Measurements from ENCODE around the gene CEP89.
"Not testable (repeated sequence)": the region's sequence is repeated elsewhere in the genome, so short reads cannot be mapped to it uniquely, and the experiment has no call there.

Gene CEP89

DNA sequence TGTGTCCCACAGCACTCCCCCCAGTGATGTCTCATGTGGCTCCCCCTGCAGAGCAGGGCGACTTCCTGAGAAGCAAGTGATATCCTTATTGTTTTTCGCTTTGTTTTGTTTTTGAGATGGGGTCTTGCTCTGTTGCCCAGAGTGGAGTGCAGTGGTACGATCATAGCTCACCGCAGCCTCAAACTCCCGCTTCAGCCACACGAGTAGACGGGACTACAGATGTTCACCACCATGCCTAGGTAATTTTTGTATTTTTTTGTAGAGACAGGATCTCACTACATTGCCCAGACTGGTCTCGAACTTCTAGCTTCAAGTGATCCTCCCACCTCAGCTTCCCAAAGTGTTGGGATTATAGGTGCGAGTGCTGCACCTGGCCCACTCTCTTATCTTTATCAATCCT lies 5.0 kb downstream of the CEP89 start:
- no peak for DNase-seq (ENCODE audit: low read depth in 3 of 3)

DNA sequence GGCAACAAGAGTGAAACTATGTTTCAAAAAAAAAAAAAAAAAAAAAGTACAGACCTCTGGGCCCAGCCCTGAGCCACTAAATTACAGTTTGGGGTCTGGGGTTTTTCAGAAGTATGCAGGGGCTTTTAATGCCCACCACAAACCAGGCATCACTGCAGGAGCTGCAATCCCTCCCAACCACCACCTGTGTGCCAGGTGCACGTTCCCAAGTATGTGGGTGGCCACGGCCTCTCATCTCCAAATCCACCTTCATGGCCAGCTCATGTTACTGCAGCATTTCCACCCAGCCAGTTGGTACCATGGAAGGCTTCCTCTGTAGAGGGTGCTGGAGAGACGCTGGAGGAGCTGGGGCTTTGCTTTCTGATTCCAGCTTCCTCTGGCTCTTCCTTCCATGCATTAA lies 26.5 kb downstream of the CEP89 start:
- no peak for DNase-seq (ENCODE audit: low read depth in 3 of 3)

DNA sequence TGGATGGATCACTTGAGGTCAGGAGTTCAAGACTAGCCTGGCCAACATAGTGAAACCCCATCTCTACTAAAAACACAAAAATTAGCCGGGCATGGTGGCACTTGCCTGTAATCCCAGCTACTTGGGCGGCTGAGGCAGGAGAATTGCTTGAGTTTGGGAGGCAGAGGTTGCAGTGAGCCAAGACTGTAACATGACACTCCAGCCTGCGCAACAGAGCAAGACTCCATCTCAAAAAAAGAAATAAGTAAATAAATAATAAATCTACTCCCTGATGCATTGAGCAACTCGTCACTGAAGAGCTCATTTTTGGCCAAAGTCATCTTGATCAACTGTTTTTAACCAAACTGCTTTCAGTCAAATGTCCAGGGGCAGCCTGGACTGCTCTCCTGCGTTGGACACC lies 30.5 kb downstream of the CEP89 start:
- DNase-seq (ENCODE audit: low read depth in 3 of 3), result not testable (repeated sequence)

DNA sequence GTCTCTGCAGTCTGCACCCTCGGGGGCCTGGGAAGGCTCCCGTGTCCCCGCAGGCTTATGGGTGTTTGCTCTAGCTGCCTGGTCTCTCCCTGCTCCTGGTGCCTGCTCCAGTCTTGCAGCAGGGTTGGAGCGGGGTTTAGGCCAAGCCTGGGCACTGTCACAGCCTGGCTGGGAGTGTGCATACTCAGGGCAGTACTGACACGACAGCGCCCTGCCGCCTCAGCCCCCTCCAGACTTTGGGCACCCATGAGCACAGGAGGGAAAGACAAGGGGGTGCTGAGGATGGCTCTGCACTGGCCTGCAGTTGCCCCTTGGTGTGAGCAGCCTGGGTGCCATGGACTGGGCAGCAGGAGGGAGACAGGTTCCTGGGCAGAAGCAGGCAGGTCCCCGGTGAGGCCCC lies 35.7 kb downstream of the CEP89 start:
- DNase-seq (ENCODE audit: low read depth in 3 of 3), result no peak

DNA sequence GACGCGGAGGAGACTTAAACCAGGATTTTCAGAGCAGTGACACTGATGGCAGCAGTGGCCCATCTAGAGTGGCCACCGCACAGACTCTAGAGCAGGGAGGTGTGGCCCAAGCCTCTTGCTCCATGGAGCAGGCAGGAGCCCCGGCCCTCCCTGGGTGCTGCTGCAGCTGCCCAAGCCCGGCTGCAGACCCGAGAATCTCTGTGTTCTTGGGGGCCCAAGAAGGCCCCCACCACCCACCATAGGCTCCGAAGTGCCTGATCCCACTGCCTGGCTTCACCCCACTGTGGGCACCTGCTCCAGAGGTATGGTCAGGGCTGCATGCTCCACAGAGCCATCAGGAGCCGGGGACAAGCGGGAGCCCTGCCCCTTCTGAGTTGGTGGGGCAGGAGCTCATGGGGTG lies 36.1 kb downstream of the CEP89 start:
- DNase-seq (ENCODE audit: low read depth in 3 of 3), result no peak

DNA sequence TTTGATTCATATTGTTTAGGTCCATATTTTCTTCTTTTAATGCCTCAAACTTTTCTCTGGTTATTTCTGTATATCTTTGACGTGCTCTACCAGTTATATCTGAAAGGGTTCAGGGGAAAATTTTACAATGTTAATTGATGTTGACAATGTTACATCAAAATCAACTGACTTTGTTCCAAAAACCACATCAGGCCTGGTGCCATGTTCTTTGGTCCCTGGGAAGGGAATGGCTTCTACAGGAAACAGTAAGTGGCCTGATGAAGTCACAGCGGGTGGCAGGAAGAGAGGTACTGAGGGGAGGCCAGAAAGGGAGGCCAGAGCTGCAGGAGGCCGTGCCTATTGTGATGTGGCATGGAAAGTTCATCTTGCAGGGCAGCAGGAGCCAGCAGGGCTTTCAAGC lies 38.2 kb downstream of the CEP89 start:
- no peak for DNase-seq (ENCODE audit: low read depth in 3 of 3)

DNA sequence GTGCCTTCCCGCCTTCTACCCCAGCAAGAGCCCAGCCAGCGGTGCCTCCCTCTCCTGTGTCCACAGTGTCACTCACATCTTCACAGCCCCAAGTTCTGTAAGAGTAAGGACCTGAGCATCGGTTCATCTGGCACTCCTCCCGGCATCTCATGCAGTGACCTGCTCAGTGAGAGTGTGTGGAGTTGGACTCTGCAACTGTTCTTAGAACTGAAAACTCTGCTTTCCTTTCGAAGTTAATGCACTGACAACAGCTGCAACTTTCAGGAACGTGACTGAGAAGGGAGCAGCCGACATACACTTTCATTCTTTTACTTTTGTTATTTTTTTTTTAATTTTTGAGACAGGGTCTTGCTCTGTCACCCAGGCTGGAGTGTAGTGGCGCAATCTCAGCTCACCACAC lies 41.2 kb downstream of the CEP89 start:
- DNase-seq (ENCODE audit: low read depth in 3 of 3), result no peak

DNA sequence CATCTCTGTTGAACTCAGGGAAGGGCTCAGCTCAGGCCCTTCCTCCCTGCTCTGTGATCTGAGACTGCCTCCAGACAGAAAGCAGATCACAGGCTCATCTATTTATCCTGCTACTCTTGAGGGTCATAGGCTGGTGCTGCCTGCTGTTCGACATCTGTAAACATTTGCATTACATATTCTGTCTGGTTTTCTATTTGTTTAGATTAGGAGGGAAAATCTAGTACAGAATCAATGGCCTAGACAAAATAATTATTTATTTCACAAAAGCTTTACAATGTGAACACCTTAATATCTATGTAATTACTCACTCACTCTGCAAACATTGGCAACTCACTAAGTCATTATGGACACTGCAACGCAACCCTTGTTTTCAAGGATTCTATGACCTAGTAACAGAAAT lies 43.0 kb downstream of the CEP89 start:
- DNase-seq (ENCODE audit: low read depth in 3 of 3), result no peak

DNA sequence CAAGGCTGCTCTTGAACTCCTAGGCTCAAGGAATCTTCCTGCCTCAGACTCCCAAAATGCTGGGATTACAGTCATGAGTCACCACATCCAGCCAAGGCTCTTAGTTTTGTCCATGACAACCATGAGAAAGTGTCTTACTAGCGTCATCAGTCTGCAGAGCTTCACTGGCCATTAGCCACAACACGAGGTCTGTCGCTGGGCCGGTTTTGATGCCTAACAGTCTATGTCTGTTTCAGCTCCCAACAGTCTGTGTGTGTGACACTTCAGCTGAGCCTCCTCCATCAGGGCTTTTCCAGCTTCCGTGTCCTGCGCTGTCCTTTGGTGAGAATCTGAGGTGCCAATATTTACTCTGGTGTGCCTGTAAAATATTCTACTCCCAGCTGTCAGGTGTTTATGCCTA lies 47.6 kb downstream of the CEP89 start:
- no peak for DNase-seq (ENCODE audit: low read depth in 3 of 3)

DNA sequence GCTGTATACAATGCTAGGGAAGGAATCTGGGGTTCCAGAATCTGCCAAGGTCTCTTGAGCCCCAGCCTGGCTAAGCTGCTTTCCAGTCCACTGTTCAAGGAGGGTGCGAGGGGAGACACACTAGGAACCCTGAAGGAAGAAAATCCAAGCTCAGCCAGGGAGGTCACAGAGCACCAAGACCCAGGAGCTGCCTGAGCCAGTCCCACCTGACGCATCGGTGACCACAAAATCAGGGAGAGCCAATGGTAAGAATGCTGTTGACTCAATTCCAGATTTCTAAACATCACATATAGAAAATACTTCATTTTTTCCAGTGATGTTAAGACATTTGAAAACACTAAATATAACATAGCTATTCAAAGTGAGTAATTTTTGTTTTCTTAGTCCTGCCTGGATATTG lies 50.1 kb downstream of the CEP89 start:
- peak in 1 of 3 donors; percentile 12 for DNase-seq (ENCODE audit: low read depth in 3 of 3)

DNA sequence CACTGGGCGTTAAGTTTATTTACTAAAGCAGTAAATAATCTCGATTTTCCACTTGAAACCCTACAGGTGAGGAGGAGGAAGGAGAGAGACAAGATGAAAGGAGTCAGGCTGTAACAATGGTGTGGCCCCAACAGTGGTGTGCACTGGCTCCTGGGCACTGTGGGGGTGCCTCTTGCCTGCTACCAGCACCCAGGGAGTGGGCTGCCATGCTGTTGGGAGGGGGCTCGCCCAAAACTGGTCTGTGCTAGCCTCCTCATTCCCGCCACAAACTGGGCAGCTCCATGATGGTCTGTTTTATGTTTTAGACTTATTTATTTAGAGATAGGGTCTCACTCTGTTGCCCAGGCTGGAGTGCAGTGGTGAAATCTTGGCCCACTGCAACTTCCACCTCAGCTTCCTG lies 52.4 kb downstream of the CEP89 start:
- no peak for DNase-seq (ENCODE audit: low read depth in 3 of 3)

DNA sequence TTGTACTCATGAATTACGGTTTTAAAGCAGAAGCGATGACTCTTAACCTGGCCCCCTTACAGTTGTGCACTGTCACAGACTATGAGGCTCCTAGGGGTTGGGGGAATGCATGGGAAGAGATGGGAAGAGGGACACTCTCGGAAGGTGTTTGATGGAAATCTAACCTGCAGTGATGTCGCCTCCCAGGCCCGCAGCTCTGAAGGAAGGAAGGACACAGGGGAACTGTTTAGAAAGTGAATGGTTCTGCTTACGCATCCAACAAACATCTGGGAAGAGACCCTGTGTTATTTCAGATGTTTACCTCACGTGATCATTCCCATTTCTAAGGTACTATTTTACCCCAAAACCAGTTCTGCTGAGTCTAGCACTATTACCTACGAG lies 54.2 kb downstream of the CEP89 start:
- no peak for DNase-seq (ENCODE audit: low read depth in 3 of 3)

DNA sequence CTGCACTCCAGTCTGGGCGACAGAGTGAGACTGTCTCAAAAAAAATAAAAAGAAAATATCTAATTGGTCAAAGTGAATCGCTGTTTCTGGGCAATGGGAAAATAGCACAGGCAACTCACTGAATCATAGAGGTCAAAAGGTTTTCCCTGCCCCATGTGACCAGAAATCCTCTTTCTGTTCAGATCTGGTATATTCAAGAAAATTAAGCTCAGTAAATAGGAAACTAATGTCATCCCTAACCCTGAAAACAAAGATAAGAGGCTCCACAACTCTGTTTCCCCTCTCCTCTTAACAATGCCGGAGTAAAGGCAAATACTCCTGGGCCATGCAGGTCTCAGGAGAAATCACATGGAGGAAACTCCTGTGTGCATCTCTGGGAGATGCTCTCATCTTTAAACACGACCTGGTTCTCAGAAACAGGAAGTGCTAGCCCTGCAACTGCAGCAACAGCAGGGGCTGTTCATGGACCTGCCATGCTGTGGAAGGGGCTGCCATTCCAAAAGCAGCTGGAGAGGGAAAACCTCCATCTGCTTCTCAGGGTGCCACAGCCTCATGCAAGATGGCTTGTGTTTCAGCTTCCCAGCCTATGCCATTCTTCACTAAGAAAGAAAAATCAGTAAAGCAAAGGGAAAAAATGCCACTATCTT lies 54.7 kb downstream of the CEP89 start:
- DNase-seq (ENCODE audit: low read depth in 3 of 3), result no peak

DNA sequence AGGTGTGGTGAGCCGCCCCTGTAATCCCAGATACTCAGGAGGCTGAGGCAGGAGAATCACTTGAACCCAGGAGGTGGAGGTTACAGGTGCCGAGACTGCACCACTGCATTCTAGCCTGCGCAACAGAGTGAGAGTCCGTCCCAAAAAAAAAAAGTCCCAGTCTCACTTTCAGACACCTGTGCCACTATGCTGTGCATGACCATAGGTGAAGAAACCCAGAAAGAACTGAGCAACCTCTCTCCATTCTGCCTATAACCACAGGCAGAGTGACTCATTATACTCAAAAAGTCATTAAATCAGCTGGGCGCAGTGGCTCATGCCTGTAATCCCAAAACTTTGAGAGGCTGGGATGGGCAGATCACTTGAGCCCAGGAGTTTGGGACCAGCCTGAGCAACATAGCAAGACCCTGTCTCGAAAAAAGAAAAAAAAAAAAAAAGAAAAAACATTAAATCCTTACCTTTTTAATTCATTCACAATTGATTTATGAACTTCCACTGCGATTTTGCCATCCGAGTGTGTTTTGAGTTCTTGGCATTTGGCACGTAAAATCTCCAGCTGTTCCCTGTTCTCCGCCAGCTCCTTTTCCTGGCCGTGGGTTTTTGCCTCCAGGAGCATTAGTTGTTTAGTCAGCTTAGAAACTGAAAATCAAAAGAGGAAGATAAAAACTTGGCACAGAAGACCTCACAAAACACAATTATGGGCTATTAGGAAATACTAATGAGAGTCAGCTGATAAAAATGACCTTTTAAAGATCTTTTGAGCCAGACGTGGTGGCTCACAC lies 56.7 kb downstream of the CEP89 start:
- no peak for DNase-seq (ENCODE audit: low read depth in 3 of 3)

DNA sequence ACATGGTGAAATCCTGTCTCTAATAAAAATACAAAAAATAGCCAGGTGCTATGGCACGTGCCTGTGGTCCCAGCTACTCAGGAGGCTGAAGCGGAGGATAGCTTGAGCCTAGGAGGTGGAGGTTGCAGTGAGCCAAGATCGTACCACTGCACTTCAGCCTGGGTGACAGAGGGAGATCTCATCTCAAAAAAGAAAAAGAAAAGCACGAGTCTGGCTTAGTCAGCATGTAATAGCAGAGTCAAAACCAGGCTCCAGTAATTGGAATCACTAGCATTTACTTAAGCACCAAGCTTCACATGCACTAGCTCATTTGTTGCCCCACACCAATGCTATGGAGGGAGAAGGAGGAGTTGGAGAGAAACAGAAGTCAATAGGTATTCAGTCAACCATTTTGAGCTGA lies 60.3 kb downstream of the CEP89 start:
- DNase-seq (ENCODE audit: low read depth in 3 of 3), result no peak

DNA sequence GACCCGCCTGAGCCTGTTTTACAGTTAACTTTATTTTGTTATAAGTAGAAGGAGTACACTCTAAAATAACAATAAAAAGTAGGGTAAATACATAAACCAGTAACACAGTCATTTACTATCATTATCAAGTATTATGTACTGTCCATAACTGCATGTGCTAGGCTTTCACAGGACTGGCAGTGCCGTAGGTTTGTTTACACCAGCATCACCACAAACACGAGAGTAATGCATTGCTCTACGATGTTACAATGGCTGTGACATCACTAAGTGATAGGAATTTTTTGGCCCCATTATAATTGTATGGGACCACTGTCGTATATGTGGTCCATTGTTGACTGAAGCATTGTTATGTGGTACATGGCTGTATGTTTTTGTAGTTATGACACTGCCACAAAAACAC lies 60.9 kb downstream of the CEP89 start:
- DNase-seq (ENCODE audit: low read depth in 3 of 3), result no peak

DNA sequence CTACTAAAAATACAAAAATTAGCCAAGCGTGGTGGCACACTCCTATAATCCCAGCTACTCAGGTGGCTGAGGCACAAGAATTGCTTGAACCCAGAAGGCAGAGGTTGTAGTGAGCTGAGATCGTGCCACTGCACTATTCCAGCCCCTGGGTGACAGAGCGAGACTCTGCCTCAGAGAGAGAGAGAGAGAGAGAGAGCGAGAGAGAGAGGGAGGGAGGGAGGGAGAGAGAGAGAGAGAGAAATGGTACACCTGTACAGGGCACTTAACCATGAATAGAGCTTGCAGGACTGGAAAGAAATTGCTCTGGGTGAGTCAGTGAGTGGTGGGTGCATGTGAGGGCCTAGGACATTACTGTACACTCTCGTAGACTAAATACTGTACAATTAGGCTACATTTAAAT lies 61.7 kb downstream of the CEP89 start:
- no peak for DNase-seq (ENCODE audit: low read depth in 3 of 3)

DNA sequence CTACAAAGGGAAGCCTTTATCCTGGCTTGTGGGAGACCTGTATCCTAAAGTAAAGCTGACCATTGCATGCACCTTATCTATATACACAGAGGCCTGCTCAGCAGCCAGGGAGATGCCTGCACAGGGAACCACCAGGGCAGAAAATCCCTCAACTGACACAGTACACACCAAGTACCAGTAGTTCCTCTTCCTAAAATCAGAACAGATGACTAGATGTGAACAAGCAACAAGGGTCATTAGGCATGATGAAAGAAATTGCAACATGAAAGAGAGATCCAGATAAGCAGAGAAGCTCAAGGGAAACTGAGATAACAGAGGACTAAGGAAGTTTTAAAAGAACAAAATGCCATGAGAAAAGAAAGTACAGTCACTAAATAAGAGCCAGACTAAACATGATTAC lies 62.5 kb downstream of the CEP89 start:
- DNase-seq (ENCODE audit: low read depth in 3 of 3), result no peak

DNA sequence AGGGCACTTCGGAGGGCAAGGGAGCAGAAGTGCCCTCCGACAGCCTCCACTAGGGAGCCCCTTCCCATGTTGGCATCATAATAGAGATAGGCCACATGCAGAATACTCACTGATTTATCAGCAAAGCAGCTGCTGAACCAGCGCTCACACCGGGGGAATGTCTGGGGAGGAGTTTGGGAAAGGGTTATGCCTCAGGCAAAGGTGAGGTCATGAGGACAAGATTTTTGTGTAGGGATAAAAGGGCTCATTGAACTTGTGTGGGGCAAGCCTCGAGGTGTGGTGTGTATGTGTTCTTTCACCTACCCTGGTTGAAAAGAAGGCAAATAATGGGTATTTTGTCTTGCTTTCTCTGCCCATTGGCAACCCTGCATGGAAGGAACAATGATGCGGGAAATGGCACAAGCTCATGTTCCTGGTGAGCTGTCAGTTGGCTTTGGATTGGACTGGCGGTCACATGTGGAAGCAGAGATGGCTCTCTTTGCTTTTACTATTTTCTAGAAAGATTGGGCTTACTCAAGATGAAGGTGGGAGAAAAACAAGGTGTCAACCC lies 63.0 kb downstream of the CEP89 start:
- DNase-seq (ENCODE audit: low read depth in 3 of 3), result no peak

DNA sequence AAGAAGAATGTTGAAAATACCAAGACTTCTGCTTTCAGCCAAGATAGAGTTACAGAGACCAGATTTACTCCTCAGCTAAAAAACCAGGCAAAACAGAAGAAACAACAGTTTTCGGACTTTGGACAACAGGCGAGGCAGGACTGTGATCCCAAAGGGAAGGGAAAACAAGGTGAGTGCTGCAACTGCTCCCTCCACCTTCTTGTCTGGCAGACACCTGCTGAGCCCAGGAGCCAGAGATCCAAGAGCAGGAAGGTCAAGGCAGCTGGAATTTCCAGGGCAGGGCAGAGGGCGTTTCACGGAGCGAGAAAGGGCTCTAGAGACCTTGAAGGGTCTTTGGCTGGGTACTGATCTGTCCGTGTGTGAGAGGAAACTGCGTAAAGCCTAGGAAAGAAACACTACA lies 69.3 kb downstream of the CEP89 start:
- no peak for DNase-seq (ENCODE audit: low read depth in 3 of 3)

DNA sequence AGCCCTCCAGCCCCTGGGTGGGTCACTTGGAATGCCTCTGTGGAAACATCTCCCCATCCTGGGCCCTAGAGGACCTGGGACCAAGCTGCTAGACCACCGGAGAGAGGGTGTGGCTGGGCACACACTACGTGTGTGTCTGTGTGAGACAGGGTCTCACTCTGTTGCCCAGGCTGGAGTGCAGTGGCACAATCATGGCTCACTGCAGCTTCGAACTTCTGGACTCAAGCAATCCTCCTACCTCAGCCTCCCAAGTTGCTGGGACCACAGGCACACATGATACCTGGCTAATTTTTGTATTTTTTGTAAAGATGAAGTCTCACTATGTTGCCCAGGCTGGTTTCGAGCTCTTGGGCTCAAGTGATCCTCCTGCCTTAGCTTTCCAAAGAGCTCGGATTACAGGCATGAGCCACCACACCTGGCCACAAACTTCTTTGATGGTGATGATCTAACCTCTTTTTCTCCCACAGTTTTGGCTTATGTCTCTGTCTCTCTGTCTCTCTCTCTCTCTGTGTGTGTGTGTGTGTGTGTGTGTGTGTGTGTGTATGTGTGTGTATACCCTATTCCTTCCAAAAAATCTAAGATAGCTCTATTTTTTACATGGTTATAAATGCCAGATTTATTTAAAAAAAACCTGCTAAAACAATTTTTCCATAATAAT lies 70.1 kb downstream of the CEP89 start:
- DNase-seq (ENCODE audit: low read depth in 3 of 3), result no peak

DNA sequence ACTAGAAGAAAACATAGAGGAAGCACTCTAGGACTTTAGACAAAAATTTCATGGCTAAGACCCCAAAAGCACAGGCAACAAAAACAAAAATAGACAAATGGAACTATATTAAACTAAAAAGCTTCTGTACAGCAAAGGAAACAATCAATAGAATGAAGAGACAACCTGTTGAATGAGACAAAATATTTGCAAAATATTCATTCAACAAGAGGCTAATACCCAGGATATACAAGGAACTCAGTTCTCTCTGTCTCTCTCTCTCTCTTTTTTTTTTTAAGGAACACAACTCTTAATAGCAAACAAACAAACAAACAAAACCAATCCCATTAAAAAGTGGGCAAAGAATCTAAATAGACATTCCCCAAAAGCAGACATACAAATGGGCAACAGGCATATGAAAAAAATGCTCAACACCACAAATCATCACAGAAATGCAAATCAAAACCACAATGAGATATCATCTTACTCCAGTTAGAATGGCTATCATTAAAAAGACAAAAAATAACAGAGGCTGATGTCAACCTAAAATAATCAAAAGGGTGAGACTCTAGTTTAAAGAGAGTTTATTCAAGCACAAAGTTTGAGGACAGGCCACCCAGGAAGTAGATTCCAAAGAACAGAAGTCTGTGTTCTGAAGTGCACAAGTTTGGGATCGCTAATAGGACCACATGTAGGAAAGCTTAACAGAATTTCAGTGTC lies 75.1 kb downstream of the CEP89 start:
- no peak for DNase-seq (ENCODE audit: low read depth in 3 of 3)
